SK-N-SH treated with all-trans-retinoic acid at 6 μM for 48 hours (cell line): Measurements from ENCODE around the gene ARAP1.

Experiments used
- ARNTL ChIP-seq: fragments of 450-650 bp; formaldehyde crosslinking; IDR thresholded peaks from 2 replicates; pipeline ENCODE4 v1.5.0; 2020; ENCODE audit warnings: low read depth, mild to moderate bottlenecking, moderate library complexity, borderline replicate concordance
- BACH2 ChIP-seq: fragments of 250-450 bp; sonication (Bioruptor Pico); IDR thresholded peaks from 2 replicates; pipeline ENCODE4 v1.9.0; 2021; ENCODE audit warnings: mild to moderate bottlenecking, borderline replicate concordance
- CREB5 ChIP-seq: fragments of 250-450 bp; sonication (Bioruptor Pico); IDR thresholded peaks from 2 replicates; pipeline ENCODE4 v1.5.1; 2020; ENCODE audit warnings: low read depth, mild to moderate bottlenecking, moderate library complexity
- CSDC2 ChIP-seq: fragments of 250-450 bp; sonication (Bioruptor Pico); IDR thresholded peaks from 2 replicates; pipeline ENCODE4 v1.5.0; 2020; ENCODE audit warnings: mild to moderate bottlenecking, moderate library complexity
- GLIS3 ChIP-seq: fragments of 250-450 bp; sonication (Bioruptor Pico); IDR thresholded peaks from 2 replicates; pipeline ENCODE4 v1.5.0; 2020; ENCODE audit warnings: mild to moderate bottlenecking, moderate library complexity
- ISL1 ChIP-seq: fragments of 250-450 bp; sonication (Bioruptor Pico); IDR thresholded peaks from 2 replicates; pipeline ENCODE4 v2.1.2; 2022; ENCODE audit warnings: mild to moderate bottlenecking, moderate library complexity
- TCF4 ChIP-seq: fragments of 250-450 bp; sonication (Bioruptor Pico); IDR thresholded peaks from 2 replicates; pipeline ENCODE4 v1.8.0; 2021; ENCODE audit warnings: mild to moderate bottlenecking, moderate library complexity, borderline replicate concordance
- TOX ChIP-seq: fragments of 250-450 bp; sonication (Bioruptor Pico); IDR thresholded peaks from 2 replicates; pipeline ENCODE4 v1.8.0; 2021; ENCODE audit warnings: mild to moderate bottlenecking, moderate library complexity, borderline replicate concordance
- ZFP3 ChIP-seq: fragments of 250-450 bp; sonication (Bioruptor Pico); IDR thresholded peaks from 2 replicates; pipeline ENCODE4 v1.5.0; 2020; ENCODE audit warnings: mild to moderate bottlenecking, moderate library complexity
- ZNF70 ChIP-seq: fragments of 450-650 bp; formaldehyde crosslinking; IDR thresholded peaks from 2 replicates; pipeline ENCODE4 v1.5.0; 2020; ENCODE audit warnings: mild to moderate bottlenecking, moderate library complexity

GRCh38 chr11:72738199-72739141 is 13.7 kb downstream of the ARAP1 start:
- TF ChIP-seq ZFP3 (CRISPR knock-in tag) (no peak), TOX (CRISPR knock-in tag) (no peak), BACH2 (no peak), ZNF70 (CRISPR knock-in tag) (no peak), CSDC2 (CRISPR knock-in tag) (no peak), CREB5 (CRISPR knock-in tag) (no peak), GLIS3 (CRISPR knock-in tag) (no peak), ARNTL (CRISPR knock-in tag) (no peak), ISL1 (no peak), TCF4 (no peak)
